Stimulated activated naive CD4-positive, alpha-beta T cell treated with Interleukin-2 at 50 U/mL for 16 hours (primary cell): ENCODE measurements around the gene KLHL36.
"Not testable (repeated sequence)": the region's sequence is repeated elsewhere in the genome, so short reads cannot be mapped to it uniquely, and the experiment has no call there.

Experiments used
- DNase-seq: peaks from one replicate; lab custom pipeline; 2025; lab: John Stamatoyannopoulos, UW

KLHL36 gene

DNA sequence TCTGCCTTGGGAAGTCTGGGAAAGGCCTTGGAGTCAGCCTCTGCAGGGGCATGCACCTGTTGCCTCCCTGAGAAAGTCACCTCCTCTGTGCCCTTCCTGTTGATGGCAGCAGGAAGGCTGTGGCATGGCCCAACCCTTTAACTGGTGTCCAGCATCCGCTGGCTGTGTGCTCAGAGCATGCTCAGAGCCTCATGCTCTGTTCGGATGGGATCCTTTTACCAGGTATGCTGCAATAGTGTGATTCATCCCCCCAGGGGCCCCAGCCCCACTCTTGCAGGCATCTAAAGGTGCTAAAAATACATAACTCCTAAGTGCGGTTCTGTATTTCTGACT is 24.9 kb downstream of the KLHL36 start:
- no peak for DNase-seq

DNA sequence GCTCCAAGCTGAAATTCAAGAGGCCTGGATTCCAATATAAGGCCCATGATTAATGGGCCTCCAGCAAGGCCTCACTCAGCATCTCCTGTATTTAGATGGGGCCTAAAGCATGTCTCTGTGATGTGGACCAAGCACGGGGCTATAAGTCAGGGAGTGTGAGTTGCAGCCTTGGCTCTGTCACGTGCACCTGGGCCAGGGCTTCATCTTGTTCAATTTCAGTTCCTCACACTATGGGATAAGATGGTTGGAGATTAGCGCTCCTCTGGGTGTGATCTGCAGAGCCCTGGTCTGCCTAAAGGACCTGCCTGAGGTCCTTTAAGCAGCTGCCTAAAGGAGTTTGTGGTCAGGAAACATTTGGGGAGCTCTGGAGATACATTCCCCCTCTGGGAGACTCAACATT is 25.2 kb downstream of the KLHL36 start:
- no peak for DNase-seq

DNA sequence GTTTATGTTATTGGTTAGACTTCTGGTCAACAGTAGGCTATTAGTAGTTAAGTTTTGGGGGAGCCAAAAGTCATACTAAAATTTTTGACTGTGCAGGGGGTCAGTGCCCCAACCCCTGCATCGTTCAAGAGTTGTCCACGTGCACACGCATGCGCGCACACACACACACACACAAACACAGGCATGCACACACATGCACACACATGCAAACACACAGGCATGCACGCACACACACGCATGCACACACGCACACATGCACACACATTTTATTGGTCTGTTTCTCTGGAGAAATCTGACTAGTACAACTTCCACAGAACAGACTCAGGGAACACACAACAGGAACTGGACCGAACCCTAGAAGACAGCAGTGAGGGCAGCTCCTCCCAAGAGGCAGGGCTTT is 27.1 kb downstream of the KLHL36 start:
- DNase-seq: no peak

DNA sequence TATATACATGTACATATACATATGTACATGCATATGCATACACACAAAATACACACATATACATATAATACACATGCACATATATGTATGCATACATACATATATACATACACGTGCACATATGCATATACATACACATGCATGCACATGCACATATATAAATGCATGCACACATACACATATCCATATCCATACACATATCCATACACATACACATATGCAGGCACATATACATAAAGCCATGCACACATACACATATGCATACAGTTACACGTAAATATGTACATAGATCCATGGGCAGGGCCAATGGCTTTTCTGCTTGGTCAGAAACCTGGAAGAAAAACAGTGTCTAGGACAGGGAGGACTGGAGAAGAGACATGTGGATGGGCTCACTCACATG is 27.6 kb downstream of the KLHL36 start:
- DNase-seq: no peak

DNA sequence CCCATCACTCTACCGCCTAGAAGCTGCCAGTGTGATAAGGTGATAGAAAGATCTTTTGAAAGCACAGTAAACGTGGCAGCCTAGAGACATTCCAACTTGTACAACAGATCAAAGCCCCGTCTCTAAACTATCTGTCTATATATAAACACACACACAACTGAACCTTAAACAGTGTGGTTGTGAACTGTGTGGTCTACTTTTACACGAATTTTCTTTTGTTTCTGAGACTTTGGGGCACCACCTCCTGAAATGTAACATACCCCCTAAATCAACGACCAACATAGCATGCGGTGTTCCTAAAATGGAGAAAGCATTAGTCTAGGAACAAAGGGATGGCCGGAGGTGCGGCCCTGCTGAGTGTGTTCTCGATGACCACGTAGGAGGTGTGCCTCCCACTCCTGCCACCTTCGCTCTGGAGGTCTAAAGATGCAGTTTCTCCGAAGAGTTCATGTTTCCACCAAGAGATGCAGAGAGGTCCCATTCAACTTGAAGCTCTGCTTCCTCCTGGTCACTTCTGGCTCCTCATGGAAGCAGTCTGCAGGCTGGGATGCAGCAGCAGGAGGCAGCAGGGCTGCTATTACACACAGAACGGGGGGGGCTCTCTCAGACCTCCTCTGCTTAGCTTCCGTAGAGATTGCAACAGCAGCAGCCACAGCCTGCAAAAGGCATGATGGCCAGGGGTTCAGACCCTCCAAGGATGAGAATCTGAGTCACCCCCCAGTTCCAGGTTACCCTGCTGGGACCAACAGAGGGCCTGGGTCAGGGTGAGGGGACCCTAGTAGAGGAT is 28.9 kb downstream of the KLHL36 start:
- no peak for DNase-seq

GRCh38 chr16:84677849-84678248 is 29.5 kb downstream of the KLHL36 start:
- no peak for DNase-seq

- DNase-seq: no peak
These were observed 30.2 kb downstream of the KLHL36 start for GRCh38 chr16:84678541-84678940.

- no peak for DNase-seq
These were observed 32.0 kb downstream of the KLHL36 start for GRCh38 chr16:84680165-84680842.

- no peak for DNase-seq
These were observed 32.7 kb downstream of the KLHL36 start for GRCh38 chr16:84680843-84681629.

DNA sequence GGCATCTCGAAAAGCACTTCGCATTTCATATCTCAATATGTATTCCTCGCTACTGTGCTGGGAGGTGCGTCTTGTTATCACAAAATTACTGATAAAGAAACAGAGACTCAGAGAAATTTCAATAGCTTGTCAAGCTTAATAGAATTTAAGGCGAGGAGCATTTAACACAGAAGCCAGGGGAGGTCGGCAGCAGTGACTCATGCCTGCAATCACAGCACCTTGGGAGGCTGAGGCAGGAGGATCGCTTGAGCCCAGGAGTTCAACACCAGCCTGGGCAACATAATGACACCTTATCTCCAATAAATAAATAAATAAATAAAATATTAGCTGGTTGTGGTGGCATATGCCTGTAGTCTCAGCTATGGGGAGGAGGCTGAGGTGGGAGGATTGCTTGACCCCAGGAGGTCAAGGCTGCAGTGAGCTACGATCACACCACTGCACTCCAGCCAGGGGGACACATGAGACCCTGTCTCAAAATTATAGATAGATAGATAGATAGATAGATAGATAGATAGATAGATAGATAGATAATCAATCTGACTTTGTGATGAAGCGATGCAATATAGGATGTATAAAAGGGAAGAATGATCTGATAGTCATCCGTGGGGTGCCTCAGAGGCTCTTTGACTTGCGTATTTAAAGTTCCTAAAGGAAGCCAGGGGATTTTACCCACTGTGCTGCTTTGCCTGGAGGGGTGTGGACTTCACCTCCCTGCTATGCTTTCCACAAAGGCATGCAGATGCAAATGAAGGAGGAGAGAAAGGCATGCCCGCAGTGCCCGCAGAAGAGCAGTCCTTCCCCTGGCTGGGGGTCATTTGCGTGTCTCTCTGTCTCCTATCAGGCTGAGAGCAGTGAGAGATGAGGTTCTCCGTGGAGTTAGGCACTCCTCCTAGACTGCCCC is 35.6 kb downstream of the KLHL36 start:
- DNase-seq: no peak

DNA sequence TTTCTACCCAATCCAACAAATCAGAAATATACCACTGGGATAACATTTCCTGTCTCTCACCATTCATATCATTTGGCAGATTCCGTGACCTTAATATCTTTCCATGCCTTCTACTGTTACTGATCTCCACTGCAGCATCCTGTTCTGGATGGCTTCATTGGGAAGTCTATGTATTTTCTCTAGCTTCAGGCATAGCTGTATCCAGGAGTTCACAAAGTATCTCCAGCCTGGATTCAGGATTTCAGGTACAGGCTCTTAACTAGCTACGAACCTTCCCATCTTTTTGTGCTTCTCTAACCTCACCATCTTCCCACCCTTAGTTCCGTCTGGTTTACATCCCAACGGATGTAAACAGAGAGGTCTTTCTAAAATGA is 36.3 kb downstream of the KLHL36 start:
- no peak for DNase-seq

GRCh38 chr16:84685210-84685609 is 36.9 kb downstream of the KLHL36 start:
- no peak for DNase-seq

DNA sequence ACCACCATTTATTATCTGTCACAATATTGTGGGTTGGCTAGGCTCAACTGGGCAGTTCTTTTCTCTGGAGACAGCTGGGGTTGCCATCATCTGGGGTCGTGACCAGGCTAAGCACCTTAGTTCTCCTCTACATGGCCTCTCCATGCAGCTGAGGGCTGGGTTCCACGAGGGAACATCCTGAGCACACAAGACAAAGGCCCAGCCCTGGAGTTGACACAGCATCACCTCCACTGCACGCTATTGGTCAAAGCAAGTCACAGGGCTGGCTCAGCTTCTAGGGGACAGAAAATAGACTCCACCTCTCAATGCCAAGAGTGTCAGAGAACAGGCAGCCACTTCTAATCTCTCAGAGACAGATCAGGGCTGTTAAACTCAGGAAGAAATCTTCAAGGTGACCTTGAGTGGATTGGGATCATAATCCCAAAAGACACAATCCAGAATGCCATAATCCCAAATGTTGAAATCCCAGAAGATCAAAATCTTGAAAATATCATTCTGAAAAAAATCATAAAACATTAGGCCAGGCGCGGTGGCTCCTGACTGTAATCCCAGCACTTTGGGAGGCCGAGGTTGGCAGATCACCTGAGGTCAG is 38.5 kb downstream of the KLHL36 start:
- no peak for DNase-seq

GRCh38 chr16:84687715-84688114 is 39.4 kb downstream of the KLHL36 start:
- DNase-seq: no peak

GRCh38 chr16:84688163-84688562 is 39.9 kb downstream of the KLHL36 start:
- DNase-seq: not testable (repeated sequence)

DNA sequence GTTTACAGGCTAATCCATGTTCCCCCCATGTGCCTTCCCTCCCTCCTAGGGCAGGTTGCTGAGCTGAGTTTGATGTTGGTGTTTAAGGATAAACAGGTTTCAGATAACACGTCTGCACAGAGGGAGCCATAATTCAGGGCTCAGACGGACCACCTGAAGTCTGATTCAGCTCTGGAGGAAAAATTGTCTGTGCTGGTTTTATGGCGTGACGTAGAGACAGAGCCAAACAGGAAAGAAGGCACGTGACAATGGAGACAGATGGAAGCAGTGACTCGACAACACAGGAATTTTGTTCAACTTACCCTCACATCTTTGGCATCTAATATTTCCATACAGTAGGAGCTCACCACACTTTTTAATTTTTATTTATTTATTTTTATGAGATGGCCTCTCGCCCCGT is 40.8 kb downstream of the KLHL36 start:
- no peak for DNase-seq

DNA sequence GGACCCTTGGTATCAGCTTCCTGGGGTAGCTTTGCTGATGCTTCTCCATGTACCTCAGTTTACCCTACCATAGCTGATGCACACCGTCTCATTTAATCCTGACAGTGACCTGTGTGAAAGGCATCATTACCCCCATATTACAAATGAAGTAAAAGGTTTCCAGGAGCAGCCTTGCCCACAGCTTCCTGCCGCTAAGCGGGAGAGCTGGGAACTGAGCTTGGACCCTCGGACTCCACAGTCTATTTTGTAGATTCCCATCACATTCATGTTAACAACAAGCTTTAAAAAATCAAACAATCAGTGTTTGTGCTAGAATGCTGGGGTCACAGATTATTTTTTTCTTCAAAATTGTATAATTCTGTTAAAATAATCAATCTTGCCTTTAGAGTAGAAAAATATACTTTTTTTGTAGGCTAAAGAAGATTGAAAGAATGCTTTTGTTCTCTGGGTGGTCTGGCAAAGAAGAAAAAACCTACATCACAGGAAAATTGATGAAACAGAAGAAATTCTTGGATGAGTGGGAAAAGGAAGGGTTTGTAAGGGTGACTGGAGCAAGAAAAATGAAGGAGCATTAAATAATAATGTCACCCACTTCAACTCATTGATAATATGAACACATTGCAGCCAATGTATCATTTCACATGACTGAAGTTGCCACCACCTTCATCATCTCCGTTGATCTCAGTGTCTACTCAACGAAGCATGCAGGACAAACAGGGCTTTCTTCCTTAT is 41.9 kb downstream of the KLHL36 start:
- no peak for DNase-seq

GRCh38 chr16:84692451-84693214 is 44.3 kb downstream of the KLHL36 start:
- no peak for DNase-seq

DNA sequence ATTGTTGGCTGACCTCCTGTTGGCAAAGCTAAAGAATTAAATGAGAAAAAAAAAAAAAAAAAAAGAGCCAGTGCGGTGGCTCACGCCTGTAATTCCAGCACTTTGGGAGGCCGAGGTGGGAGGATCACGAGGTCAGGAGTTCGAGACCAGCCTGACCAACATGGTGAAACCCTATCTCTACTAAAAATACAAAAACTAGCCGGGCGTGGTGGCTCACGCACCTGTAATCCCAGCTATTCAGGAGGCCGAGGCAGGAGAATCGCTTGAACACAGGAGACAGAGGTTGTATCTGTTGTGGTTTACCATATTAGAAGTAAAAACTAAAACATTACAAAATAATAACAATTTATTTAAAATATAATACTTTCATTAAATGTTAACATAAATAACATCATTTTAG is 45.6 kb downstream of the KLHL36 start:
- DNase-seq: not testable (repeated sequence)

DNA sequence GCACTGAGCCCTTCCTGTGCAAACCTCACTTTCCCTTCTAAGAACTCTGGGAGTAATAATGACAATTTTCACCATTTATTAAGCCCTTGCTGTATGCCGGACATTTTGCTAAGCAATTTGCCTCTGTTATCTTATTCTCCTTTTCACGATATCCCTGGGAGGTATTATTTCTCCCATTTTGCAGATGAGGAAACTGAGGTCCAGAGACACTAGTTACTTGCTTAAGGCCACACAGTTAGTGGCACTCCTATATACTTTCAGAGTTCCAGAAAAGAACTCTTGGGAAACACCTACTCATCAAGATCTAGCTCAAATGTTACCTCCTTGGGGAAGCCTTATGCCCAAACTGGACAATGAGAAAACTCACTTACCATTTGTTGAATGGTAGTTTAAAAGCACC is 46.7 kb downstream of the KLHL36 start:
- no peak for DNase-seq
